ENCODE results near the gene ZNF281.

DNA sequence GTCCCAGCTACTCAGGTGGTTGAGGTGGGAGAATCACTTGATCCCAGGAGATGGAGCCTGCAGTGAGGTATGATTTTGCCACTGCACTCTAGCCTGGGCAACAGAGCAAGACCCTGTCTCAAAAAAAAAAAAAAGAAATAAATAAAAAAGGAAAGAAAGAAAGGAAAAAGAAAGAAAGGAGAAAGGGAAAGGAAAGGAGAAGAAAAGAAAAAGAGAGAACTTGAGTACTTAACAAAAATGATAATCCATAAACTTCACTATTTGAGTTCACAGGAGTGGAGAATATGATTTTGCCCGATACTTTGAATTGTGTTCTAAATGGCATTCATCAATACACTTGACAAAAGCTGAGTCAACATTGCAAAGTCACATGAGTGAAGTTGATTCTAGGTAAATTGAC lies 23.8 kb upstream of the ZNF281 start:
- TF ChIP-seq, protein P1, sequence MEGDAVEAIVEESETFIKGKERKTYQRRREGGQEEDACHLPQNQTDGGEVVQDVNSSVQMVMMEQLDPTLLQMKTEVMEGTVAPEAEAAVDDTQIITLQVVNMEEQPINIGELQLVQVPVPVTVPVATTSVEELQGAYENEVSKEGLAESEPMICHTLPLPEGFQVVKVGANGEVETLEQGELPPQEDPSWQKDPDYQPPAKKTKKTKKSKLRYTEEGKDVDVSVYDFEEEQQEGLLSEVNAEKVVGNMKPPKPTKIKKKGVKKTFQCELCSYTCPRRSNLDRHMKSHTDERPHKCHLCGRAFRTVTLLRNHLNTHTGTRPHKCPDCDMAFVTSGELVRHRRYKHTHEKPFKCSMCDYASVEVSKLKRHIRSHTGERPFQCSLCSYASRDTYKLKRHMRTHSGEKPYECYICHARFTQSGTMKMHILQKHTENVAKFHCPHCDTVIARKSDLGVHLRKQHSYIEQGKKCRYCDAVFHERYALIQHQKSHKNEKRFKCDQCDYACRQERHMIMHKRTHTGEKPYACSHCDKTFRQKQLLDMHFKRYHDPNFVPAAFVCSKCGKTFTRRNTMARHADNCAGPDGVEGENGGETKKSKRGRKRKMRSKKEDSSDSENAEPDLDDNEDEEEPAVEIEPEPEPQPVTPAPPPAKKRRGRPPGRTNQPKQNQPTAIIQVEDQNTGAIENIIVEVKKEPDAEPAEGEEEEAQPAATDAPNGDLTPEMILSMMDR (IDR thresholded peaks at IDR 0.05 in 2 of 3, conservative IDR thresholded peaks at IDR 0.05 in 1 of 3; ENCODE audit: borderline replicate concordance in 1 of 3, insufficient read depth in 1 of 3, low read depth in 2 of 3, low read length in 2 of 3): no peak
- TF ChIP-seq EZH2 (IDR thresholded peaks at IDR 0.05): no peak
- no peak for TF ChIP-seq MAX (IDR thresholded peaks at IDR 0.05)
- no peak for TF ChIP-seq CBX3 (IDR thresholded peaks at IDR 0.05; ENCODE audit: low read depth)
- no peak for TF ChIP-seq YY1 (IDR thresholded peaks at IDR 0.05; ENCODE audit: extremely low read depth, insufficient replicate concordance, low read depth, low read length)

All from HCT116 (cell line).